Small intestine (tissue), 7 donors: ENCODE measurements around the gene FBP1. TPM values are rescaled to one million over a fixed set of nuclear protein-coding genes. Genes with fewer than 3 reads are reported as not detected.
A peak's percentile ranks its signal among the peaks of the same experiment; 100 is the strongest.

Experiments
- DNase-seq, 2 donors: peaks; one replicate each; pipeline versions ENCODE4 v3.0.0 to v3.0.0-alpha.2; 2013
- FAIRE-seq: peaks from 2 replicates; lab custom pipeline; 2012; peaks lifted over from hg19 to GRCh38; lab: Jason Lieb, UNC
- H3K27ac ChIP-seq, 3 donors: one replicate each; pipeline ENCODE4 v1.5.1; 2013; ENCODE audit warnings: low read length in 2 of 3, mild to moderate bottlenecking in 2 of 3, control low read depth in 1 of 3, inconsistent platforms in 1 of 3, low read depth in 1 of 3, moderate library complexity in 1 of 3
- H3K27me3 ChIP-seq, 3 donors: one replicate each; pipeline ENCODE4 v1.6.1; 2013; ENCODE audit warnings: low read length in 3 of 3, inconsistent platforms in 1 of 3; ENCODE audit not compliant: control insufficient read depth in 3 of 3, insufficient read depth in 3 of 3
- H3K36me3 ChIP-seq, 3 donors: one replicate each; pipeline ENCODE4 v1.6.1; 2013; ENCODE audit warnings: low read length in 3 of 3, inconsistent platforms in 1 of 3, low read depth in 1 of 3, mild to moderate bottlenecking in 1 of 3, moderate library complexity in 1 of 3; ENCODE audit not compliant: control insufficient read depth in 3 of 3, insufficient read depth in 2 of 3
- H3K4me1 ChIP-seq, 3 donors: one replicate each; pipeline ENCODE4 v1.6.1; 2013; ENCODE audit warnings: low read length in 2 of 3, inconsistent platforms in 1 of 3, low read depth in 1 of 3, mild to moderate bottlenecking in 1 of 3, moderate library complexity in 1 of 3; ENCODE audit not compliant: control insufficient read depth in 3 of 3, insufficient read depth in 2 of 3
- H3K4me3 ChIP-seq, 3 donors: one replicate each; pipeline ENCODE4 v1.5.1; 2013; ENCODE audit warnings: low read length in 3 of 3, control low read depth in 1 of 3, inconsistent platforms in 1 of 3, low read depth in 1 of 3, mild to moderate bottlenecking in 1 of 3, moderate library complexity in 1 of 3
- H3K9me3 ChIP-seq, 2 donors: one replicate each; pipeline ENCODE4 v1.6.1; 2013; ENCODE audit warnings: low read depth in 1 of 2, low read length in 1 of 2; ENCODE audit not compliant: control insufficient read depth in 2 of 2, insufficient read depth in 1 of 2
- WGBS, 3 donors: extraction: QIAGEN DNeasy Blood & Tissue Kit; methylation state at CpG; one replicate each; pipeline ENCODE4 v1.1.7; 2013; 5-methylcytosine and 5-hydroxymethylcytosine counted together
- polyA plus RNA-seq, 4 donors: library from polyadenylated mRNA; stranded (reverse) in 3 of 4; unstranded in 1 of 4; fragments of 200-250 nt in 3 of 4; fragments of 120-200 nt in 1 of 4; gene quantifications; one replicate each; pipeline versions ENCODE4 v1.2.1 to v1.2.3, GENCODE V29; 2013
- donor health status: healthy with polysubstance abuse.
- donor health status: control.
- donor health status: control.
- donor health status: Bipolar disorder and iron deficiency.
- donor health status: healthy.

FBP1 gene
- polyA plus RNA-seq, 4 donors: 113 to 1,158 (median 352) TPM

GRCh38 chr9:94581728-94582127, 57.6 kb downstream of the FBP1 start:
- Histone ChIP-seq H3K4me1 (peaks cover 0 to 6% (median 2%) of the 10 kb centered on the region in 3 donors), H3K36me3 (no peaks in the 10 kb centered on the region), H3K9me3 (peaks cover 0 to 2% of the 10 kb centered on the region in 2 donors), H3K27ac (no peak overlapping the region), H3K4me3 (no peak overlapping the region), H3K27me3 (no peaks in the 10 kb centered on the region)
- no peak for DNase-seq
- 91 to 93% (median 91%) methylated on average over 5 of the region's 5 CpGs for WGBS, 3 donors
- FAIRE-seq: no peak

- Histone ChIP-seq H3K4me3 (no peak overlapping the region), H3K9me3 (peaks cover 0 to 2% of the 10 kb centered on the region in 2 donors), H3K27me3 (no peaks in the 10 kb centered on the region), H3K27ac (no peak overlapping the region), H3K4me1 (peaks cover 0 to 7% (median 2%) of the 10 kb centered on the region in 3 donors), H3K36me3 (no peaks in the 10 kb centered on the region)
- DNase-seq (no peak), FAIRE-seq (no peak)
- 33 to 46% (median 45%) methylated on average over 2 of the region's 2 CpGs for WGBS, 3 donors
These were observed 61.7 kb downstream of the FBP1 start for GRCh38 chr9:94577571-94577970.

GRCh38 chr9:94577036-94577435, 62.3 kb downstream of the FBP1 start:
- no peaks in the 10 kb centered on the region for H3K36me3 ChIP-seq
- peaks cover 0 to 2% of the 10 kb centered on the region in 2 donors for H3K9me3 ChIP-seq
- H3K4me3 ChIP-seq: no peak overlapping the region
- H3K27ac ChIP-seq: no peak overlapping the region
- WGBS, 3 donors: 0 to 28% (median 18%) methylated on average over 1 of the region's 1 CpG
- peak in 1 of 2 donors; percentile 51 for DNase-seq
- H3K4me1 ChIP-seq: peaks cover 0 to 7% (median 2%) of the 10 kb centered on the region in 3 donors
- no peaks in the 10 kb centered on the region for H3K27me3 ChIP-seq
- no peak for FAIRE-seq

GRCh38 chr9:94576131-94576530, 63.2 kb downstream of the FBP1 start:
- FAIRE-seq (no peak), DNase-seq (no peak)
- 81 to 89% (median 87%) methylated on average over 2 of the region's 2 CpGs for WGBS, 3 donors

GRCh38 chr9:94568972-94569712, 70.2 kb downstream of the FBP1 start:
- DNase-seq (no peak), FAIRE-seq (no peak)
- no peaks in the 10 kb centered on the region for H3K36me3 ChIP-seq
- WGBS, 3 donors: 91 to 94% (median 92%) methylated on average over 17 of the region's 17 CpGs
- no peaks in the 10 kb centered on the region for H3K9me3 ChIP-seq
- H3K27me3 ChIP-seq: no peaks in the 10 kb centered on the region
- no peak overlapping the region for H3K4me3 ChIP-seq
- no peak overlapping the region for H3K27ac ChIP-seq
- H3K4me1 ChIP-seq: no peaks in the 10 kb centered on the region

More at GRCh38 chr9:94576131-94576530, 63.2 kb downstream of the FBP1 start:
- no peaks in the 10 kb centered on the region for H3K36me3 ChIP-seq
- H3K27ac ChIP-seq: no peak overlapping the region
- peaks cover 0 to 7% (median 2%) of the 10 kb centered on the region in 3 donors for H3K4me1 ChIP-seq
- no peak overlapping the region for H3K4me3 ChIP-seq
- H3K27me3 ChIP-seq: no peaks in the 10 kb centered on the region
- peaks cover 0 to 2% of the 10 kb centered on the region in 2 donors for H3K9me3 ChIP-seq

GRCh38 chr9:94568250-94568889, 70.9 kb downstream of the FBP1 start:
- Histone ChIP-seq H3K4me1 (no peaks in the 10 kb centered on the region), H3K9me3 (no peaks in the 10 kb centered on the region), H3K36me3 (no peaks in the 10 kb centered on the region), H3K27me3 (no peaks in the 10 kb centered on the region), H3K27ac (no peak overlapping the region), H3K4me3 (no peak overlapping the region)
- FAIRE-seq (no peak), DNase-seq (no peak)
- WGBS, 3 donors: 77 to 84% (median 79%) methylated on average over 3 of the region's 3 CpGs

GRCh38 chr9:94567271-94567670, 72.0 kb downstream of the FBP1 start:
- H3K4me1 ChIP-seq: no peaks in the 10 kb centered on the region
- H3K36me3 ChIP-seq: no peaks in the 10 kb centered on the region
- no peak overlapping the region for H3K27ac ChIP-seq
- no peak overlapping the region for H3K4me3 ChIP-seq
- no peak for DNase-seq
- H3K9me3 ChIP-seq: no peaks in the 10 kb centered on the region
- H3K27me3 ChIP-seq: no peaks in the 10 kb centered on the region
- 82 to 91% (median 90%) methylated on average over 2 of the region's 2 CpGs for WGBS, 3 donors
- FAIRE-seq: no peak

- DNase-seq (no peak), FAIRE-seq (no peak)
- Histone ChIP-seq H3K27me3 (no peaks in the 10 kb centered on the region), H3K9me3 (no peaks in the 10 kb centered on the region), H3K4me1 (no peaks in the 10 kb centered on the region), H3K36me3 (no peaks in the 10 kb centered on the region), H3K4me3 (no peak overlapping the region), H3K27ac (no peak overlapping the region)
These were observed 72.8 kb downstream of the FBP1 start for GRCh38 chr9:94566550-94566949.
